Urinary bladder (tissue), 4 donors: ENCODE results near the gene RREB1. TPM values are rescaled to one million over a fixed set of nuclear protein-coding genes. Genes with fewer than 3 reads are reported as not detected.

ENCODE experiments used
- DNase-seq: peaks from one replicate; pipeline ENCODE4 v3.0.0-alpha.2; 2015; ENCODE audit errors: extremely low spot score
- H3K27ac ChIP-seq: one replicate; pipeline ENCODE4 v1.5.1; 2013; ENCODE audit warnings: low read depth, mild to moderate bottlenecking, moderate library complexity
- H3K36me3 ChIP-seq: one replicate; pipeline ENCODE4 v1.6.1; 2013; ENCODE audit warnings: mild to moderate bottlenecking, moderate library complexity; ENCODE audit not compliant: insufficient read depth
- H3K4me1 ChIP-seq: one replicate; pipeline ENCODE4 v1.6.1; 2013; ENCODE audit warnings: mild to moderate bottlenecking, moderate library complexity; ENCODE audit not compliant: insufficient read depth
- H3K4me3 ChIP-seq: one replicate; pipeline ENCODE4 v1.5.1; 2013; ENCODE audit warnings: low read depth, low read length
- WGBS: extraction: QIAGEN DNeasy Blood & Tissue Kit; methylation state at CpG from one replicate; pipeline ENCODE4 v1.1.7; 2013; 5-methylcytosine and 5-hydroxymethylcytosine counted together
- polyA plus RNA-seq: library from polyadenylated mRNA; stranded (reverse); fragments of 200-250 nt; gene quantifications from one replicate; pipeline ENCODE4 v1.2.3, GENCODE V29; 2013
- total RNA-seq: library from RNA; depleted of rRNA; stranded (reverse); fragments of >200 nt; gene quantifications from one replicate; pipeline ENCODE4 v1.2.3, GENCODE V29; 2014
- donor health status: healthy with polysubstance abuse.
- donor health status: healthy.

The RREB1 gene
- 25.9 TPM for total RNA-seq
- polyA plus RNA-seq, result 10.8 TPM

DNA sequence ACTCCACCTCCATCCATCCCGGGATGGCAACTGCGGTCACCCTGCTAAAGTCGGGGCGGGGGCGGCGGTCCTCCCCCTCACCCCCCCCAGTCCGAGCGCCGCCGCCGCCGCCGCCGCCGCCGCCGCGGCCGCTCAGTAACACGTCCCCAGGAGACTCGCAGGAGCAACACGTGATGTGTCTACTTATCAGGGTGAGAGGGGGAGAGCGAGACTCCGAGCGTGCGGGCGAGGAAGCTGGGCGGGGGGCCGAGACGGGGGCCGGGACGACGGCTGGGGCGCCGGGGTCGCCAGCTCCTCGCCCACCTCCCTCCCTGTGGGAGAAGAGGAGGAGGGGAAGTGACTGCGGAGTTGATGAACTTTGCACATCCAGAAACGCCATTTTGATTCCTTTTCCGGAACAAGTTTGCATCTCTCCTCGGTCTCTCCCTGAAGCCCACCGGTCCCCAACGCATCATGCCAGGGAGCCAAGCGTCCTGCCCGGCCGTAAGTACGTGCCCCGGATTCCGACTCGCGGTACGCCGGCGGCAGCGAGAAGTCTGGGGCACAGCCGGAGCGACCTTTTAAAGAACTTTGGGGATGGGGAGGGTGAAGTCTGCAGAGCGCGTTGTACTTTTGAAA is at the start of gene RREB1:
RREB1 (plus strand) TSS at position 384 of the 618 bp plus-strand sequence. CDS start 73,951 bp downstream, outside the sequence.
- peak within 1 kb of the TSS; percentile 91 for H3K4me3 ChIP-seq
- under 1% methylated on average over 59 of the region's 59 CpGs for WGBS
- no peaks in the 10 kb centered on the region for H3K4me1 ChIP-seq
- no peak for DNase-seq
- H3K27ac ChIP-seq, result peak within 1 kb of the TSS; percentile 92
- H3K36me3 ChIP-seq, result no peaks in the 10 kb centered on the region

GRCh38 chr6:7058250-7058923 is 49.4 kb upstream of the RREB1 start:
- Histone ChIP-seq H3K27ac (peak overlapping the region; percentile 85), H3K4me3 (no peak overlapping the region), H3K4me1 (peaks cover 2% of the 10 kb centered on the region), H3K36me3 (no peaks in the 10 kb centered on the region)
- 80% methylated on average over 4 of the region's 4 CpGs for WGBS
- peak; percentile 57 for DNase-seq

DNA sequence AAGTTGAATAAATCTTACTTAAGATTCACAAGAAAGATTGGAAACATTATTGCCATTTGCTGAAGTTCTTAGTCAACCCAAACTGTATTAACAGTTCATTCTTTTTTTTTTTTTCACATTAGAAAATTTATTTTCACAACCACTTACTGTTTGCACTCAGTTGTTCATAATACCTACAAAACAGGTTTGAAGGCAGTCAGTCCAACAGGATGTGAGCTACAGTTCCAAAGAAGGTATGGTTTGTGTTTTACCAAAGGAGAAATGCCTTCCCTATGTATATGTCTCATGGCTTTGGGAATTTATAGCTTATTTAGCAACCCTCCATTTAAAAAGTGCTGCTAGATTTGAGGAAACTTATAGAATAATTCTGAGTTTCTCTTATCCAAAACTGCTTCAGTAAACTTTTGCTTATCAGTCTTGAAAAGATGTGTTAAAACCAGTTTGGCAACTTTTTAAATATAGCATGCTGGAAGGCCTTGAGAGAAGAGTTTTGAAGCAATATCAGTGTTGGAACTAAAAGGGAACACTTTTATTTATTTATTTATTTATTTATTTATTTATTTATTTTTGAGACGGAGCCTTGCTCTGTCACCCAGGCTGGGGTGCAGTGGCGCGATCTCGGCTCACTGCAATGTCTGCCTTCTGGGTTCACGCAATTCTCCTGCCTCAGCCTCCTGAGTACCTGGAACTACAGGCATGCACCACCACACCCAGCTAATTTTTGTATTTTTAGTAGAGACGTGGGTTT is 46.8 kb upstream of the RREB1 start:
- peaks cover 2% of the 10 kb centered on the region for H3K4me1 ChIP-seq
- peak; percentile 40 for DNase-seq
- no peak overlapping the region for H3K4me3 ChIP-seq
- H3K36me3 ChIP-seq, result no peaks in the 10 kb centered on the region
- WGBS, result 92% methylated on average over 6 of the region's 6 CpGs
- peak overlapping the region; percentile 18 for H3K27ac ChIP-seq

GRCh38 chr6:7062451-7063162 is 45.2 kb upstream of the RREB1 start:
- no peak for DNase-seq
- Histone ChIP-seq H3K4me3 (no peak overlapping the region), H3K4me1 (peaks cover 2% of the 10 kb centered on the region), H3K36me3 (no peaks in the 10 kb centered on the region), H3K27ac (no peak overlapping the region)
- 70% methylated on average over 11 of the region's 11 CpGs for WGBS

GRCh38 chr6:7067305-7067704 is 40.5 kb upstream of the RREB1 start:
- no peak for DNase-seq
- Histone ChIP-seq H3K4me3 (no peak overlapping the region), H3K4me1 (no peaks in the 10 kb centered on the region), H3K27ac (no peak overlapping the region), H3K36me3 (no peaks in the 10 kb centered on the region)
- WGBS, result 61% methylated on average over 3 of the region's 3 CpGs

GRCh38 chr6:7071405-7071804 is 36.4 kb upstream of the RREB1 start:
- no peak for DNase-seq
- Histone ChIP-seq H3K36me3 (no peaks in the 10 kb centered on the region), H3K27ac (no peak overlapping the region), H3K4me3 (no peak overlapping the region), H3K4me1 (no peaks in the 10 kb centered on the region)
- WGBS, result 85% methylated on average over 2 of the region's 2 CpGs

DNA sequence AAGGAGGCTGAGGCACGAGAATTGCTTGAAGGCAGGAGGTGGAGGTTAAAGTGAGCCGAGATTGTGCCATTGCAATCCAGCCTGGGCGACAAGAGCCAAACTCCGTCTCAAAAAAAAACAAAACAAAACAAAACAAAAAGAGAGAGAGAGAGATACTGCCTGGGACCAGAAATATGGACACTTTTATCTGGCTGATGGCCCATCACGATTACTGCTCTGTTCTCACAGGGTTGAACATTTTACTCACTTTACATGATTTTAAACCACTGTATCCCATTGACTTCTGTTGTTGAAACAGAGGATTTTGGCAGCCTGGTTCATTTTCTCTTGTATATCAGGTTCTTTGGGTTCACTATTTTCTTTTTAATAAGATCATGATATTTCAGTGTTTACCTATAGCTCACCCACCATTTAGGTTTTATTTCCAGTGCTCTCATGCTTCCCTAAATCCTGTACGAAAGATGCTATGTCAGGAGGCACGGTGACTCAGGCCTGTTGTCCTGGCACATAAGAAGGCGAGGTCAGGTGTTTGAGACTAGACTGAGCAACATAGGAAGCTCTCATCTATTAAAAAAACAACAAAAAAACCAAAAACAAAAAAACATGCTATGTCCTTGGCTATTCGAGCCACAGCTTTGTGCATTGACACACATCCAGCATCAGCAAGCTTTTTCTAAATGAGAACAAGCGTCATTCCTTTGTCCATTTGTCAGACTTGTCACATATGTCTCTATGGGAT is 34.5 kb upstream of the RREB1 start:
- no peak for DNase-seq
- WGBS, result 89% methylated on average over 10 of the region's 10 CpGs
- Histone ChIP-seq H3K36me3 (no peaks in the 10 kb centered on the region), H3K4me3 (no peak overlapping the region), H3K27ac (no peak overlapping the region), H3K4me1 (no peaks in the 10 kb centered on the region)

GRCh38 chr6:7073821-7074525 is 33.8 kb upstream of the RREB1 start:
- no peaks in the 10 kb centered on the region for H3K4me1 ChIP-seq
- no peak overlapping the region for H3K27ac ChIP-seq
- no peak for DNase-seq
- no peaks in the 10 kb centered on the region for H3K36me3 ChIP-seq
- H3K4me3 ChIP-seq, result no peak overlapping the region
- WGBS, result 78% methylated on average over 9 of the region's 9 CpGs

DNA sequence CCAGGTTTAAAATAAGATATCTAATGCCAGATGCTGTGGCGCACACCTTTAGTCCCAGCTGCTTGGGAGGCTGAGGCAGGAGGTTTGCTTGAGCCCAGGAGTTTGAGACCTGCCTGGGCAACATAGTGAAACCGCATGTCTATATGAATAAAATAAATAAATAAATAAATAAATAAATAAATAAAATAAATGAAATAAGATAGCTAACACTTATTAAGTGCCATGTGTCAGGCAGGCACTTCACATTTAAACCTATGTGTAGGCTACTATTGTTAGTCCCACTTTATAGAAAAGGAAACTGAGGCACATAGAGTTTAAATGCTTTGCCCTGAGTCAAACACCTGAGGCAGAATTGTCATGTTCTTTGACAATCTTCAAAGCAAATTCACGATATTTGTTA is 32.9 kb upstream of the RREB1 start:
- Histone ChIP-seq H3K27ac (no peak overlapping the region), H3K36me3 (no peaks in the 10 kb centered on the region), H3K4me1 (no peaks in the 10 kb centered on the region), H3K4me3 (no peak overlapping the region)
- WGBS, result 96% methylated on average over 3 of the region's 3 CpGs
- no peak for DNase-seq

- DNase-seq, result no peak
- no peak overlapping the region for H3K4me3 ChIP-seq
- WGBS, result 83% methylated on average over 7 of the region's 7 CpGs
- H3K4me1 ChIP-seq, result no peaks in the 10 kb centered on the region
- no peaks in the 10 kb centered on the region for H3K36me3 ChIP-seq
- no peak overlapping the region for H3K27ac ChIP-seq
Observed at GRCh38 chr6:7075341-7076000, 32.3 kb upstream of the RREB1 start.

GRCh38 chr6:7077856-7078255 is 29.9 kb upstream of the RREB1 start:
- no peaks in the 10 kb centered on the region for H3K36me3 ChIP-seq
- 86% methylated on average over 2 of the region's 2 CpGs for WGBS
- no peak overlapping the region for H3K4me3 ChIP-seq
- no peak overlapping the region for H3K27ac ChIP-seq
- H3K4me1 ChIP-seq, result no peaks in the 10 kb centered on the region
- no peak for DNase-seq

GRCh38 chr6:7078856-7079255 is 28.9 kb upstream of the RREB1 start:
- no peak overlapping the region for H3K4me3 ChIP-seq
- no peak overlapping the region for H3K27ac ChIP-seq
- no peaks in the 10 kb centered on the region for H3K4me1 ChIP-seq
- 86% methylated on average over 6 of the region's 6 CpGs for WGBS
- H3K36me3 ChIP-seq, result no peaks in the 10 kb centered on the region
- no peak for DNase-seq
